Lower lobe of right lung (tissue), 2 donors: ENCODE measurements around the gene MLLT10. TPM values are rescaled to one million over a fixed set of nuclear protein-coding genes. Genes with fewer than 3 reads are reported as not detected.

Source experiments
- ATAC-seq, 2 donors: fragments of 200-7000 bp; cut with Tn5 transposase; one replicate each; pipeline ENCODE4 v1.9.1; 2020 to 2022; ENCODE audit warnings: mild to moderate bottlenecking in 2 of 2, moderate library complexity in 2 of 2
- DNase-seq: peaks from one replicate; pipeline ENCODE4 v3.0.0-alpha.2; 2020
- H3K27ac ChIP-seq: fragments of 200-600 bp; one replicate; pipeline ENCODE4 v1.8.0; 2022
- H3K27me3 ChIP-seq: fragments of 200-600 bp; one replicate; pipeline ENCODE4 v1.8.0; 2022; ENCODE audit warnings: low read depth
- H3K36me3 ChIP-seq: fragments of 200-600 bp; one replicate; pipeline ENCODE4 v1.8.0; 2022; ENCODE audit warnings: mild to moderate bottlenecking
- H3K4me1 ChIP-seq: fragments of 200-600 bp; one replicate; pipeline ENCODE4 v1.8.0; 2022
- H3K4me3 ChIP-seq: fragments of 200-600 bp; one replicate; pipeline ENCODE4 v1.8.0; 2022; ENCODE audit warnings: mild to moderate bottlenecking
- H3K9me3 ChIP-seq: fragments of 200-600 bp; one replicate; pipeline ENCODE4 v1.8.0; 2022
- intact Hi-C: fragments of 100-400 bp; cut with DNase I; formaldehyde crosslinking; loops from one replicate; pipeline ENCODE4 v1.11.0; 2022
- total RNA-seq: library from RNA; stranded (reverse); fragmentation: NEBNext Ultra II Directional; extraction: Animal tissue kit (Norgen Biotek cat#: 25700); gene quantifications from one replicate; pipeline ENCODE4 v1.2.1, GENCODE V29; 2021
- TF ChIP-seq, protein P1 (sequence below): fragments of 200-600 bp; IDR thresholded peaks from one replicate; pipeline ENCODE4 v1.8.0; 2022; ENCODE audit warnings: antibody characterized with exemption, mild to moderate bottlenecking
- donor health status: DM: no; HTN: yes; CAD: no; lungs with severe emphysema.

MLLT10 gene
- total RNA-seq, 1 donor from 2014 or later = 48.8 TPM

DNA sequence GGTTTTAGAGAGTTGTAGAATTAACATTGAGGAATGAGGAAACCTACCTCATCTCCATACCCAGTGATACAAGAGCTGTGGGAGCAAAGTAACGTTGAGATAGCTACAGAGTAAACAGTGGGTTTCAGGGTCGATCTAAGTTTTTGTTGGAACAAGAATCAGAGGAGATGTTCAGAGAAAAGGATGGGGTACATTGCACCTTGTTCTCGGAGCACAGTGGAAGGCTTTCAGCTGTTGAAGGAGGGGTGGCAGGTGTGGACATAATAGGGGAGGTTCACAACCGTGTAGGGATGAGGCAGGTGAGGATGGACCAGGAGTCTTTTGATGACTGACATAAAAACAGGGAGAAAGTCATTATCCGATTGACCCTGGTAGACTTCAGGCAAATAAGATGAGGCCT, 121.7 kb downstream of the MLLT10 start:
- intact Hi-C loops = no loop called here
- DNase-seq (no peak), ATAC-seq (no peak)
- TF ChIP-seq, protein P1, sequence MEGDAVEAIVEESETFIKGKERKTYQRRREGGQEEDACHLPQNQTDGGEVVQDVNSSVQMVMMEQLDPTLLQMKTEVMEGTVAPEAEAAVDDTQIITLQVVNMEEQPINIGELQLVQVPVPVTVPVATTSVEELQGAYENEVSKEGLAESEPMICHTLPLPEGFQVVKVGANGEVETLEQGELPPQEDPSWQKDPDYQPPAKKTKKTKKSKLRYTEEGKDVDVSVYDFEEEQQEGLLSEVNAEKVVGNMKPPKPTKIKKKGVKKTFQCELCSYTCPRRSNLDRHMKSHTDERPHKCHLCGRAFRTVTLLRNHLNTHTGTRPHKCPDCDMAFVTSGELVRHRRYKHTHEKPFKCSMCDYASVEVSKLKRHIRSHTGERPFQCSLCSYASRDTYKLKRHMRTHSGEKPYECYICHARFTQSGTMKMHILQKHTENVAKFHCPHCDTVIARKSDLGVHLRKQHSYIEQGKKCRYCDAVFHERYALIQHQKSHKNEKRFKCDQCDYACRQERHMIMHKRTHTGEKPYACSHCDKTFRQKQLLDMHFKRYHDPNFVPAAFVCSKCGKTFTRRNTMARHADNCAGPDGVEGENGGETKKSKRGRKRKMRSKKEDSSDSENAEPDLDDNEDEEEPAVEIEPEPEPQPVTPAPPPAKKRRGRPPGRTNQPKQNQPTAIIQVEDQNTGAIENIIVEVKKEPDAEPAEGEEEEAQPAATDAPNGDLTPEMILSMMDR = no peak
- H3K36me3 ChIP-seq = peaks cover 22% of the 10 kb centered on the region
- H3K27me3 ChIP-seq = no peaks in the 10 kb centered on the region
- no peaks in the 10 kb centered on the region for H3K4me1 ChIP-seq
- H3K4me3 ChIP-seq = no peak overlapping the region
- no peak overlapping the region for H3K27ac ChIP-seq
- no peaks in the 10 kb centered on the region for H3K9me3 ChIP-seq

GRCh38 chr10:21661087-21661486, 127.1 kb downstream of the MLLT10 start:
- H3K27me3 ChIP-seq = no peaks in the 10 kb centered on the region
- H3K27ac ChIP-seq = no peak overlapping the region
- no peaks in the 10 kb centered on the region for H3K9me3 ChIP-seq
- TF ChIP-seq, protein P1 = no peak
- intact Hi-C loops = no loop called here
- DNase-seq = no peak
- peaks cover 6% of the 10 kb centered on the region for H3K36me3 ChIP-seq
- no peak overlapping the region for H3K4me3 ChIP-seq
- peaks cover 13% of the 10 kb centered on the region for H3K4me1 ChIP-seq
- no peak for ATAC-seq

DNA sequence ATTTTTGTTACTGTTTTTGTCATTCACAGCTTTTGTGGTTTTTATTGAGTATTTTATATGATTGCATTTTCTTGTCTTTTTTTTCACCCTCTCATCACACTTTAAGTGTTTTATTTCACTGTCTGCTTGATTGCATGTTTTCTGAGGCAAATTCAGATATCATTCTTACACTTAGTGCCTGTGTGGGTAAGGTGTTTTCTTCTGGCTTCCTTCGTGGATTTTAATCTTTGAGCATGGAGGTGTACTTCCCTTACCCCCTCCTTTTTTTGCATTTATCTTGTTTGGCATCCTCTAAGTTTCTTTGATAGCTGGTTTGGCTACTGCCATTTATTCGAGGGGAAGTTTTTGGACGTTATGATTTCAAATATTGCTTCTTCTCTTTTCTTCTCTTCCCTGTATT, 127.9 kb downstream of the MLLT10 start:
- Histone ChIP-seq H3K27me3 (no peaks in the 10 kb centered on the region), H3K27ac (no peak overlapping the region), H3K4me1 (peaks cover 13% of the 10 kb centered on the region), H3K36me3 (peaks cover 12% of the 10 kb centered on the region), H3K9me3 (no peaks in the 10 kb centered on the region), H3K4me3 (no peak overlapping the region)
- TF ChIP-seq, protein P1 = no peak
- intact Hi-C loops = no loop called here
- DNase-seq (no peak), ATAC-seq (no peak)

- Histone ChIP-seq H3K9me3 (no peaks in the 10 kb centered on the region), H3K4me1 (peaks cover 13% of the 10 kb centered on the region), H3K4me3 (no peak overlapping the region), H3K27ac (no peak overlapping the region), H3K27me3 (no peaks in the 10 kb centered on the region), H3K36me3 (peaks cover 12% of the 10 kb centered on the region)
- DNase-seq (no peak), ATAC-seq (no peak)
- TF ChIP-seq, protein P1 = no peak
- intact Hi-C loops = no loop called here
Observed at GRCh38 chr10:21662635-21663034, 128.6 kb downstream of the MLLT10 start.

- Histone ChIP-seq H3K27ac (no peak overlapping the region), H3K4me3 (no peak overlapping the region), H3K4me1 (no peaks in the 10 kb centered on the region), H3K36me3 (peaks cover 18% of the 10 kb centered on the region), H3K27me3 (no peaks in the 10 kb centered on the region), H3K9me3 (no peaks in the 10 kb centered on the region)
- DNase-seq (no peak), ATAC-seq (no peak)
- intact Hi-C loops = no loop called here
- TF ChIP-seq, protein P1 = no peak
Observed at GRCh38 chr10:21668831-21669230, 134.8 kb downstream of the MLLT10 start.

GRCh38 chr10:21670391-21670790, 136.4 kb downstream of the MLLT10 start:
- Histone ChIP-seq H3K27me3 (no peaks in the 10 kb centered on the region), H3K27ac (no peak overlapping the region), H3K4me1 (no peaks in the 10 kb centered on the region), H3K36me3 (peaks cover 20% of the 10 kb centered on the region), H3K9me3 (no peaks in the 10 kb centered on the region), H3K4me3 (no peak overlapping the region)
- TF ChIP-seq, protein P1 = no peak
- no peak for ATAC-seq
- intact Hi-C loops = no loop called here
- DNase-seq = no peak
